HepG2 (cell line): ENCODE data around the gene LEFTY2. TPM values are rescaled to one million over a fixed set of nuclear protein-coding genes. Genes with fewer than 3 reads are reported as not detected.

Source experiments
- ATAC-seq: fragments of 200-7000 bp; cut with Tn5 transposase; 3 replicates; pipeline ENCODE4 v1.9.1; 2020; ENCODE audit warnings: mild to moderate bottlenecking, moderate library complexity
- BruUV-seq: library from RNA; stranded (reverse); fragments of 400-500 nt; replicated peaks from 2 replicates; lab custom pipeline; 2021; lab: Mats Ljungman, UMichigan
- CTCF ChIA-PET: fragments of 300-600 bp; formaldehyde crosslinking; extraction: SDS; loops from one replicate; lab custom pipeline; 2021; ENCODE audit warnings: low total read pairs, inconsistent platforms, low intra/inter-chr PET ratio; lab: Yijun Ruan, JAX
- POLR2A ChIA-PET: fragments of 350-600 bp; sonication (Branson Sonifier 250); formaldehyde crosslinking; loops from one replicate; lab custom pipeline; 2020; ENCODE audit warnings: antibody characterized with exemption, inconsistent platforms; lab: Yijun Ruan, JAX
- DNase-seq: peaks from one replicate; pipeline ENCODE4 v3.0.0-alpha.2; 2015; ENCODE audit warnings: low spot score
- FAIRE-seq: peaks from 3 replicates; lab custom pipeline; 2011; peaks lifted over from hg19 to GRCh38; lab: Jason Lieb, UNC
- H2AFZ ChIP-seq: one replicate; pipeline ENCODE4 v1.6.1; 2011; ENCODE audit warnings: low read length, inconsistent platforms
- H3K27ac ChIP-seq: fragments of 300-600 bp; 3 replicates; pipeline ENCODE4 v1.8.0; 2011; ENCODE audit warnings: mixed run types, mild to moderate bottlenecking, mixed read lengths, low read length, inconsistent platforms; ENCODE audit not compliant: insufficient read depth; ENCODE audit errors: extremely low read length
- H3K27me3 ChIP-seq, 2 experiments: fragments of 200-600 bp in 1 of 2; 2 replicates in 1 of 2; 3 replicates in 1 of 2; pipeline versions ENCODE4 v1.6.0 to v1.8.0; 2011; ENCODE audit warnings: low read length in 2 of 2, mild to moderate bottlenecking in 2 of 2, moderate library complexity in 2 of 2, inconsistent platforms in 1 of 2; ENCODE audit not compliant: insufficient read depth in 2 of 2, control insufficient read depth in 1 of 2
- H3K36me3 ChIP-seq, 2 experiments: fragments of 200-600 bp in 1 of 2; replicated peaks in 1 of 2; 2 replicates in 1 of 2; 3 replicates in 1 of 2; pipeline versions ENCODE4 v1.5.1 to v1.8.0; 2011; ENCODE audit warnings: low read length in 2 of 2, inconsistent platforms in 1 of 2; ENCODE audit not compliant: insufficient read depth in 2 of 2, control insufficient read depth in 1 of 2
- H3K4me1 ChIP-seq: 2 replicates; pipeline ENCODE4 v1.5.1; 2012; ENCODE audit warnings: low read length, inconsistent platforms; ENCODE audit not compliant: insufficient read depth
- H3K4me2 ChIP-seq: 2 replicates; pipeline ENCODE4 v1.6.0; 2011; ENCODE audit warnings: low read depth, low read length, inconsistent platforms
- H3K4me3 ChIP-seq, 3 experiments: fragments of 200-600 bp in 1 of 3; sonication (generic), shearing (Covaris generic) in 1 of 3; replicated peaks in 1 of 3; 2 replicates each; pipeline ENCODE4 v1.5.1; 2011 to 2016; ENCODE audit warnings: low read length in 3 of 3, inconsistent platforms in 2 of 3, low read depth in 2 of 3, mild to moderate bottlenecking in 2 of 3, control low read depth in 1 of 3, mixed read lengths in 1 of 3; ENCODE audit not compliant: insufficient read depth in 1 of 3
- H3K79me2 ChIP-seq: one replicate; pipeline ENCODE4 v1.6.1; 2011; ENCODE audit warnings: low read length, inconsistent platforms; ENCODE audit not compliant: insufficient read depth
- H3K9ac ChIP-seq: 2 replicates; pipeline ENCODE4 v1.6.0; 2011; ENCODE audit warnings: mild to moderate bottlenecking, low read depth, low read length, inconsistent platforms; ENCODE audit not compliant: insufficient read depth
- H3K9me3 ChIP-seq: 2 replicates; pipeline ENCODE4 v1.5.1; 2012; ENCODE audit warnings: mild to moderate bottlenecking, low read length
- H4K20me1 ChIP-seq: 2 replicates; pipeline ENCODE4 v1.6.0; 2011; ENCODE audit warnings: inconsistent platforms, mild to moderate bottlenecking, low read length, moderate library complexity; ENCODE audit not compliant: insufficient read depth
- ESRRA ChIP-seq: sonication (generic); formaldehyde crosslinking; IDR thresholded peaks from 2 replicates; pipeline ENCODE4 v1.5.1; 2020; ENCODE audit warnings: mild to moderate bottlenecking, low read depth, missing genetic modification reagents
- IKZF4 ChIP-seq: sonication (generic); formaldehyde crosslinking; IDR thresholded peaks from 2 replicates; pipeline ENCODE4 v1.5.1; 2020; ENCODE audit warnings: borderline replicate concordance, mild to moderate bottlenecking, low read depth, missing genetic modification reagents; ENCODE audit errors: not compliant biosample characterization
- KDM4B ChIP-seq: sonication (generic); formaldehyde crosslinking; IDR thresholded peaks from 2 replicates; pipeline ENCODE4 v1.4.0; 2020; ENCODE audit warnings: missing genetic modification reagents
- KLF12 ChIP-seq: sonication (generic); formaldehyde crosslinking; IDR thresholded peaks from 2 replicates; pipeline ENCODE4 v1.4.0; 2020; ENCODE audit warnings: missing genetic modification reagents, borderline replicate concordance
- RAD51 ChIP-seq: fragments of 450-650 bp; IDR thresholded peaks from 2 replicates; pipeline ENCODE4 v1.6.1; 2016; ENCODE audit warnings: borderline replicate concordance
- SOX13 ChIP-seq, 3 experiments: fragments of 450-650 bp in 1 of 3; sonication (generic) in 1 of 3; formaldehyde crosslinking in 1 of 3; IDR thresholded peaks in 2 of 3; conservative IDR thresholded peaks in 1 of 3; 2 replicates each; pipeline versions ENCODE4 v1.5.0 to v1.6.1; 2016 to 2020; ENCODE audit warnings: antibody characterized with exemption in 1 of 3, mild to moderate bottlenecking in 1 of 3, missing compliant biosample characterization in 1 of 3, missing genetic modification reagents in 1 of 3, moderate library complexity in 1 of 3
- SOX5 ChIP-seq: IDR thresholded peaks from 2 replicates; pipeline ENCODE4 v1.6.1; 2016; ENCODE audit warnings: borderline replicate concordance
- ZNF121 ChIP-seq: sonication (generic); formaldehyde crosslinking; IDR thresholded peaks from 2 replicates; pipeline ENCODE4 v1.5.0; 2020; ENCODE audit warnings: mild to moderate bottlenecking, missing genetic modification reagents
- ZNF17 ChIP-seq: sonication (generic); formaldehyde crosslinking; IDR thresholded peaks from 2 replicates; pipeline ENCODE4 v1.5.0; 2020; ENCODE audit warnings: mild to moderate bottlenecking, missing genetic modification reagents
- ZNF235 ChIP-seq: sonication (generic); formaldehyde crosslinking; IDR thresholded peaks from 2 replicates; pipeline ENCODE4 v1.8.1; 2023; ENCODE audit warnings: mild to moderate bottlenecking, missing genetic modification reagents, borderline replicate concordance
- ZNF629 ChIP-seq: sonication (generic); formaldehyde crosslinking; conservative IDR thresholded peaks from 2 replicates; pipeline ENCODE4 v1.5.0; 2020; ENCODE audit warnings: missing genetic modification reagents
- WGBS: methylation state at CpG from one replicate; pipeline ENCODE4 v1.1.6; 2017; ENCODE audit warnings: low lambda C conversion rate; 5-methylcytosine and 5-hydroxymethylcytosine counted together
- in situ Hi-C: cut with HindIII; loops from 2 replicates; pipeline ENCODE4 v1.10.0; 2017; ENCODE audit warnings: low pct_unique_long_range_greater_than_20kb; ENCODE audit not compliant: extremely low pct_ligation_motif_present
- intact Hi-C: fragments of 100-400 bp; cut with micrococcal nuclease; formaldehyde crosslinking; loops from one replicate; pipeline ENCODE4 v1.10.0; 2022; ENCODE audit not compliant: unreplicated experiment
- polyA plus RNA-seq, 8 experiments: library from polyadenylated mRNA; depleted of rRNA in 3 of 8; stranded (reverse) in 7 of 8; unstranded in 1 of 8; fragments of >200 nt; fragmentation: Illumina TruSeq in 4 of 8; extraction: Trizol in 4 of 8; gene quantifications; 2 replicates each; pipeline versions ENCODE4 v1.2.1 to v1.2.3, GENCODE V29; 2011 to 2016; ENCODE audit warnings: low read depth in 4 of 8, missing spikeins in 1 of 8, mixed read lengths in 1 of 8; ENCODE audit not compliant: insufficient read depth in 1 of 8
- total RNA-seq, 5 experiments: library from RNA; depleted of rRNA; stranded (reverse); fragments of >200 nt; fragmentation: Illumina TruSeq; extraction: Trizol; gene quantifications; 2 replicates each; pipeline ENCODE4 v1.2.3, GENCODE V29; 2016; ENCODE audit warnings: low read depth in 1 of 5
- TF ChIP-seq, protein P1 (sequence below): sonication (generic); formaldehyde crosslinking; IDR thresholded peaks from 2 replicates; pipeline ENCODE4 v1.9.0; 2022; ENCODE audit warnings: low read depth, missing genetic modification reagents

LEFTY2 gene
- total and polyA plus RNA-seq, 2 of the 13 experiments (the other 11 are each of a cell fraction or from before 2014, with no cell fraction given): 0.13 to 0.33 TPM

DNA sequence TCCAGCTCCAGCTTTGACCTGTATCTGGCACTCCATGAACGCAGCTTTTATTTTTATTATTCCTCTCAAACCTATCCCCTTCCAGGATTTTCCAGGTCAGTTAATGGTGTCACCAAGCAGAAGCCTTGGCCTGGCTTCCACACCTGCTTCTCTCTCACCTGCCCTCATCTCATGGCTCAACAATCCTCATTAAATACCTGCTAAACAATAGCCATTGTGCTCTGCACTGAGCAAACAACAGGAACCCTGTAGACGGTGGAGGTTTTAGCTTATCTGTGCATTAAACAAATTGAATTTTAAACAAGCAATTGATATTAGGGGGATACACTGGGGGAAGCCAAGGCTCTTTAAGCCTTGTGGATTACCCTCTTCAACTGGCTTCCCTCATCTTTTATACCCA, 32.2 kb downstream of the LEFTY2 start:
- no peak for ATAC-seq
- FAIRE-seq: no peak
- ChIA-PET POLR2A (no interaction called here), CTCF (no interaction called here)
- no peak for DNase-seq
- H2AFZ ChIP-seq: no peak overlapping the region
- H4K20me1 ChIP-seq: no peaks in the 10 kb centered on the region
- H3K27ac ChIP-seq: no peak overlapping the region
- no peak overlapping the region for H3K4me2 ChIP-seq
- H3K9me3 ChIP-seq: no peaks in the 10 kb centered on the region
- H3K79me2 ChIP-seq: no peaks in the 10 kb centered on the region
- in situ Hi-C loops (no loop called here), intact Hi-C loops (no loop called here)
- H3K9ac ChIP-seq: no peak overlapping the region
- no peaks in the 10 kb centered on the region for H3K36me3 ChIP-seq
- peaks cover 27% of the 10 kb centered on the region for H3K4me1 ChIP-seq
- TF ChIP-seq ZNF629 (CRISPR knock-in tag): no peak
- 0 out of 2 replicates have a peak, but pooled peaks have one; percentile 43 for TF ChIP-seq SOX13 (IDR thresholded peaks at IDR 0.05)
- TF ChIP-seq SOX13 (CRISPR knock-in tag; conservative IDR thresholded peaks at IDR 0.05 in 1 of 2, IDR thresholded peaks at IDR 0.05 in 1 of 2): peak in 1 of 2 experiments; percentile 63; a peak in 2 of 4 replicates
- no peak for TF ChIP-seq ESRRA (CRISPR knock-in tag)
- TF ChIP-seq SOX5 (CRISPR knock-in tag): peak; percentile 52; the same call in 1 of the 2 replicates
- no peak overlapping the region for H3K4me3 ChIP-seq
- peaks cover 4 to 12% of the 10 kb centered on the region in 2 experiments; a peak in 4 of 5 replicates for H3K27me3 ChIP-seq
- WGBS: 19% methylated on average over 2 of the region's 2 CpGs
- BruUV-seq: no TSS peak

DNA sequence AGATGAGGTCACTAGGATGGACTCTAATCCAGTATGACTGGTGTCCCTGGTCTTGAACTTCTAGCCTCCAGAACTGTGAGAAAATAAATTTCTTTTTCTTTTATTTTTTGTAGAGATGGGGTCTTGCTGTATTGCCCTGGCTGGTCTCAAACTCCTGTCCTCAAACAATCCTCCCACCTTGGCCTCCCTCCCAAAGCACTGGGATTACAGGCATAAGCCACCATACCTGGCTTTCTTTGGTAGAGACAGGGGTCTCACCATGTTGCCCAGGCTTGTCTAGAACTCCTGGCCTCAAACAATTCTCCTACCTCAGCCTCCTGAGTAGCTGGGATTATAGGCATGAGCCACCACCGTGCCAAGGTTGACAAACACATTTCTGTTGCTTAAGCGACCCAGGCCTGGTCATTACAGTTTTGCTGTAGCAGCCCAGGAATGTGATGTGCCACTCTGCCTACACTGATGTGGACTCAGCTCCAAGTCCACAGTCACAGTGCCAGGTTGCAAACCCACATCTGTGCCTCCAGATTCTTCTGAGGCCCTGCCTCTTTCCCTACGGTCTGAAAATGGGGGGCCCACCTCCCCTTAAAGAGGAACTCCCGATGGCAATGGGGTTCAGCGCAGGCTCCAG, 32.9 kb downstream of the LEFTY2 start:
- no peak overlapping the region for H3K9ac ChIP-seq
- BruUV-seq: no TSS peak
- H3K27me3 ChIP-seq: peaks cover 4 to 12% of the 10 kb centered on the region in 2 experiments; a peak in 4 of 5 replicates
- H3K27ac ChIP-seq: no peak overlapping the region
- no peak overlapping the region for H3K4me3 ChIP-seq
- H3K4me2 ChIP-seq: no peak overlapping the region
- no peaks in the 10 kb centered on the region for H3K36me3 ChIP-seq
- peaks cover 27% of the 10 kb centered on the region for H3K4me1 ChIP-seq
- no peaks in the 10 kb centered on the region for H4K20me1 ChIP-seq
- no peaks in the 10 kb centered on the region for H3K79me2 ChIP-seq
- H2AFZ ChIP-seq: no peak overlapping the region
- TF ChIP-seq ZNF121 (CRISPR knock-in tag): peak; percentile 42
- no peak for TF ChIP-seq IKZF4
- no peak for TF ChIP-seq ZNF17 (CRISPR knock-in tag)
- TF ChIP-seq KDM4B (CRISPR knock-in tag): no peak
- no peak for TF ChIP-seq ZNF235 (CRISPR knock-in tag)
- no peak for TF ChIP-seq KLF12 (CRISPR knock-in tag)
- TF ChIP-seq, protein P1, sequence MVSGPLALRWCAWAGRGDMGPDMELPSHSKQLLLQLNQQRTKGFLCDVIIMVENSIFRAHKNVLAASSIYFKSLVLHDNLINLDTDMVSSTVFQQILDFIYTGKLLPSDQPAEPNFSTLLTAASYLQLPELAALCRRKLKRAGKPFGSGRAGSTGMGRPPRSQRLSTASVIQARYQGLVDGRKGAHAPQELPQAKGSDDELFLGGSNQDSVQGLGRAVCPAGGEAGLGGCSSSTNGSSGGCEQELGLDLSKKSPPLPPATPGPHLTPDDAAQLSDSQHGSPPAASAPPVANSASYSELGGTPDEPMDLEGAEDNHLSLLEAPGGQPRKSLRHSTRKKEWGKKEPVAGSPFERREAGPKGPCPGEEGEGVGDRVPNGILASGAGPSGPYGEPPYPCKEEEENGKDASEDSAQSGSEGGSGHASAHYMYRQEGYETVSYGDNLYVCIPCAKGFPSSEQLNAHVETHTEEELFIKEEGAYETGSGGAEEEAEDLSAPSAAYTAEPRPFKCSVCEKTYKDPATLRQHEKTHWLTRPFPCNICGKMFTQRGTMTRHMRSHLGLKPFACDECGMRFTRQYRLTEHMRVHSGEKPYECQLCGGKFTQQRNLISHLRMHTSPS (CRISPR knock-in tag): peak; percentile 62; the same call in 1 of the 2 replicates
- no peak for TF ChIP-seq RAD51
- WGBS: 47% methylated on average over 4 of the region's 5 CpGs
- no peak for FAIRE-seq
- POLR2A ChIA-PET: no interaction called here
- H3K9me3 ChIP-seq: no peaks in the 10 kb centered on the region
- CTCF ChIA-PET: no interaction called here
- no peak for ATAC-seq
- DNase-seq: peak; percentile 26
- intact Hi-C loops (no loop called here), in situ Hi-C loops (no loop called here)
